B cell (primary cell): ENCODE data around the gene TEAD1.

Source experiments
- EZH2 ChIP-seq: IDR thresholded peaks from 2 replicates; pipeline ENCODE4 v1.6.1; 2012; ENCODE audit warnings: borderline replicate concordance, low read depth, mild to moderate bottlenecking, moderate library complexity, low read length; ENCODE audit not compliant: insufficient read depth, poor library complexity, severe bottlenecking
- TF ChIP-seq, protein P1 (sequence below): fragments of 200-600 bp; IDR thresholded peaks from one replicate; pipeline ENCODE4 v1.8.0; 2022; ENCODE audit warnings: antibody characterized with exemption, mild to moderate bottlenecking

DNA sequence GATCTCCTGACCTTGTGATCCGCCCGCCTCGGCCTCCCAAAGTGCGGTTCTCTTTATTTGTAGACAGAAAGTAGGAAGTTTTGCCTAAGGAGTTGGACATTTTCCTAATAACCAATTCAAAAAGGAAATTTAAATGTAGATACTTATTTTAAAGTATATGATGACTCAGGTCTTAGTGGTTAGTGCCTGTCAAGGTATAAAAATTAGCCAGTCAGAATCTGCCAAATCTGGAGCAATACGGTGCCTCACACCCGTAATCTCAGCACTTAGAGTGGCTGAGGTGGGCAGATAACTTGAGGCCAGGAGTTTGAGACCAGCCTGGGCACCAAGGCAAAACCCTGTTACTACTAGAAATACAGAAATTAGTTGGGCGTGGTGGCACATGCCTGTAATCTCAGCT lies 248.2 kb downstream of the TEAD1 start:
- TF ChIP-seq, protein P1, sequence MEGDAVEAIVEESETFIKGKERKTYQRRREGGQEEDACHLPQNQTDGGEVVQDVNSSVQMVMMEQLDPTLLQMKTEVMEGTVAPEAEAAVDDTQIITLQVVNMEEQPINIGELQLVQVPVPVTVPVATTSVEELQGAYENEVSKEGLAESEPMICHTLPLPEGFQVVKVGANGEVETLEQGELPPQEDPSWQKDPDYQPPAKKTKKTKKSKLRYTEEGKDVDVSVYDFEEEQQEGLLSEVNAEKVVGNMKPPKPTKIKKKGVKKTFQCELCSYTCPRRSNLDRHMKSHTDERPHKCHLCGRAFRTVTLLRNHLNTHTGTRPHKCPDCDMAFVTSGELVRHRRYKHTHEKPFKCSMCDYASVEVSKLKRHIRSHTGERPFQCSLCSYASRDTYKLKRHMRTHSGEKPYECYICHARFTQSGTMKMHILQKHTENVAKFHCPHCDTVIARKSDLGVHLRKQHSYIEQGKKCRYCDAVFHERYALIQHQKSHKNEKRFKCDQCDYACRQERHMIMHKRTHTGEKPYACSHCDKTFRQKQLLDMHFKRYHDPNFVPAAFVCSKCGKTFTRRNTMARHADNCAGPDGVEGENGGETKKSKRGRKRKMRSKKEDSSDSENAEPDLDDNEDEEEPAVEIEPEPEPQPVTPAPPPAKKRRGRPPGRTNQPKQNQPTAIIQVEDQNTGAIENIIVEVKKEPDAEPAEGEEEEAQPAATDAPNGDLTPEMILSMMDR: no peak
- TF ChIP-seq EZH2: no peak
